Activated CD4-positive, alpha-beta T cell treated with anti-CD3 and anti-CD28 coated beads for 24 hours (primary cell): ENCODE data around the gene TAF1A.

Experiments
- DNase-seq, 2 donors: peaks; one replicate each; pipeline ENCODE4 v3.0.0-alpha.2; 2020; ENCODE audit warnings: low read depth in 2 of 2

Gene TAF1A

DNA sequence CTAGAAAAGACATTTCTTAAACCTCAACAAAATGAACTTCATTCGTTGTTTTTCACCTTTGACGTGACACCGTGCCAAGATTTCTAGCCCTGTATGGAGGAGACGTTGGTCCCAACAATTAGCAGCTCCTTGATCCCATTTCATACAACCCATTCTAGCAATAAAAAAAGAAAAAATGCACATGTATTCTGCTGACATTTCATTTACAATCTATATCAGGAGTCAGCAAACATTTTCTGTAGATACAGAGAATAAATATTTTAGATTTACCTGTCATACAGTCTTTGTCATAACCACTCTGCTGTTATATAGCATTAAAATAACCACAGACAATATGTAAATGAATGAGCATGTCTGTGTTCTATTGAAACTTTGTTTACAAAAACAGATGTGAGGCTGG is 7.0 kb upstream of the TAF1A start:
- DNase-seq, result no peak

DNA sequence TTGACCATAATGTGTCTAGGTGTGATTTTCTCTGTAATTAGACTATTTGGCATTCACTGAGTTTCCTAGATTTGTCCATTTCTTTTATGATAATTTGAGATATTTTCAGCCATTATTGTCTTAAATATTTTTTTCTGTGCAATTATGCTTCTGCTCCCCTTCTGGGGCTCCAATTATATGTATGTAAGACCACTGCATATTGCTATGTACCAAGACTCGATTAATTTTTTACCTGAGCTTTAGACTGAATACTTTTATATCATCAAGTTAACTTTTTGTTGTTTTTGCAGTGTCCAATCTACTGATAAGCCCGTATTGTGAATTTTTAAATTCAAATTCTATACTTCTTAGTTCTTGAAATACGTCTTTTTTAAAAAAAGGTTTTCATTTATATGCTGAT is 5.1 kb upstream of the TAF1A start:
- no peak for DNase-seq

DNA sequence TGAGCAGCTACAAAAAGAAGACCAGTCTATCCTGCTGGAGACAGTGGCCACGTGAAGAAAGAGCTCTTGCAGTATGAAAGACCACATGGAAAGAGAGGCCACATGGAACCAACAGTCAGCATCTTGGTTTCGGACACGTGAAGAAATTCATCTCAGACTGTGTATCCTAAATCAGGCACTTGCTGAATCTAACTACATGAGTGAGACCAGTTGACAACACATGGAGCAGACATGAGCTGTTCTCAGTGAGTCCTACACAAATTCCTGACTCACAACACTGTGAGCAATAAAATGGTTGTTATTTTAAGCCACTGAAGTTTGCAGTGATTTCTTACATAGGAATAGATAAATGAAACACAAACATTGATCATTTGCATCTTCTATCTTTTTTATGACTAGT is 2.4 kb upstream of the TAF1A start:
- no peak for DNase-seq

DNA sequence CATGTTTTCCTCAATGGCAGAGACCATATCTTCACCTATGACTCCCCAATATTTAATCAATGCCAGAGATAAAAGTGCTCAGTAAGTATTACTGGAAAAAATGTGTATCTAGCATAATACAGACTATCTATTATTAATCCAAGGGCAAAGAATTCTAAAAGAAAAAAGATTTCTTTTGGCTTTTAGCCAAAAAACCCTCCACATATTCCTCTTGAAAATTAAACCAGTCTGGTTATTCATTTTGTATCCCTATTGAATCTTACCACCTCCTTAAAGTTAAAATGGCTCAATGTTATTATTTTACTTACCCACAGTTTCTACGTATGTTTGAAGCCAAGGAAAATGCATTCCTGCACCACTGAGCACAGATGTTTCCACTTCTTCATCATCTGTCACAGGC is 1.6 kb downstream of the TAF1A start:
- no peak for DNase-seq

DNA sequence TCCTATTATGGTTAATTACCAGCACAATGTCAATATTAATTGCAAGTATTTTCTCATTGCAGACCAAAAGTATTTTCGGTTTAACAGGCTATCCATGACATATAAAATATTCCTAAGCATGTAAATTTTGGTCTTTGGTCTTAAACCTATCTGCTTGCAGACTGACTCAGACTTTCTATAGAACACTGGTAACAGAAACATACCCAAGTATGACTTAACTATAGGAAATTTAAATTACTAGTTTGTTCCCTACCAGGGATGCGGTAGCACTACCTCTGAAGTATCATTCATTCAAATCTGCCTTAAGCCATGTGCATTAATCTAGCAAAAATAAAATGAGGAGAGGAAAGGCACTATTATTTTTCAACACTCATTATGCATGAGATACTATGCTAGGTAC is 2.9 kb downstream of the TAF1A start:
- DNase-seq, result no peak

DNA sequence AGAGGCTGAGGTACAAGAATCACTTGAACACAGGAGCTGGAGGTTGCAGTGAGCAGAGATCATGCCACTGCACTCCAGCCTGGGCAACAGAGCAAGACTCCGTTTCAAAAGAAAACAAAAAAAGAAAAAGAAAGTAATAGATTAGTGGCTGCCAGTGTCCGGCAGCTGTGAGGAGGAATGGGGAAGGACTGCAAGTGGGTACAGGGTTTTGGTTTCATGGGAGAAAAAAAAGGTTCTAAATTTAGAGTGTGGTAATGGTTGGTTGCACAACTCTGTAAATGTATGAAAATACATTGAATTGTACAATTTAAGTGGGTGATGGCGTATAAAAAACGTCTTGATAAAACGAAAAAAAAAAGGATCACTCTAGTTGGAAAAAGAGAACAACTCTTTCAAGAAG is 6.7 kb downstream of the TAF1A start:
- DNase-seq, result no peak

DNA sequence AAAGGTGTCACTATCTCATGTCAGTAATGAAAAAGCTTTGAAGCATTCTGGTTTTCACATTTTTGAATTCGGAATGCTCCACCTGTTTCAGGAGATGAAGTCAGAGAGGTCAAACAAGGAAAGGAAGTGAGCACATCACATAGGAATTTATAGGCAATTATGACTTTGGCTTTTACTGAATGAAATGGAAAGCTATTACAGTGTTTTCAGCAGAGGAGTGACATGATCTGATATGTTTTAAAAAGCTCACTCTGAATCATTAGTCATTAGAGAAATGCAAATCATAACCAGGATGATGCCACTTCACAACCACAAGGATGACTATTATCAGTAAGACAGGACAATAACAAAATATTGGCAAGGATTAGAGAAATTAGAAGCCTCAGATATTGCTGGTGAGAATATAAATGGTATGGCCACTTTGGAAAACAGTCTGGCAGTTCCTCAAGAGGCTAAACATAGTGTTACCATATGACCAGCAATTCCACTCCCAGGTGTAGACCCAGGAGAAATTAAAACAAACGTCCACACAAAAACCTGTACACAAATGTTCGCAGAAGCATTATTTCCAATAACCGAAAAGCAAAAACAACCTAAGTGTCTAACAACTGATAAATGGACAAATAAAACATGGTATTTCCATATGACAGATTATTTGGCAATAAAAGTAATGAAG is 7.5 kb downstream of the TAF1A start:
- DNase-seq, result no peak

DNA sequence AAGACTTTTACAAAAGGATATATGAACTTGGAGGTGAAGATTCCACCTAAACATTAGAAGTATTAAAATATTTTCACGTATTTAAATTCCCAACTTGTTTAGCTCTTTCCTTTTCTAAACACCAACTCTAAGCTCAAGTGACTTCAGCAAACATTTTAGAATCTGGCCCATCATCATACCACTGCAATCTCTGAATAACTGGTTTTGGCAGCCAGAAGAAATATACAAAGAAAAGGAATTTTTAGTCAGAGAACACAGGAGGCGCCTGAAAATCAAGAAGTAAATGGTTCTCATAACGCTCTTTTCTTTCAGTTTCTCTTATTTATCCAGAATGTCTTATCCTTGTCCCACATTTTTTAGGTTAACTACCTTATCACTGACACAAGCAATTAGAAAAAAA is 10.4 kb downstream of the TAF1A start:
- no peak for DNase-seq

DNA sequence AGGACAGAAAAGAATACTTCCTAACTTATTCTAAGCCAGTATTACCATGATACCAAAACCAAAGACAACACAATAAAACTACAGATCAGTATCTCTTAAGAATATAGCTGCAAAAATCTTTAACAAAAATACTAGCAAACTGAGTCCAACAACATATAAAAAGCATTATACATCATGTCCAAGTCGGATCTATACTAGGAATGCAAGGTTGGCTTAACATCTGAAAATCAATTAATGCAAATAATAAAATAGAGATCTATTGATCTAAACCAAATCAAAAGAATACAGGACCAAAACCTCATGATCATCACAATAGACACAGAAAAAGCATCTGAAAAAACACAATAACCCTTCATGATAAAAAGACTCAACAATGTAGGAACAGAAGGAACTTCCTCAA is 18.9 kb downstream of the TAF1A start:
- no peak for DNase-seq

DNA sequence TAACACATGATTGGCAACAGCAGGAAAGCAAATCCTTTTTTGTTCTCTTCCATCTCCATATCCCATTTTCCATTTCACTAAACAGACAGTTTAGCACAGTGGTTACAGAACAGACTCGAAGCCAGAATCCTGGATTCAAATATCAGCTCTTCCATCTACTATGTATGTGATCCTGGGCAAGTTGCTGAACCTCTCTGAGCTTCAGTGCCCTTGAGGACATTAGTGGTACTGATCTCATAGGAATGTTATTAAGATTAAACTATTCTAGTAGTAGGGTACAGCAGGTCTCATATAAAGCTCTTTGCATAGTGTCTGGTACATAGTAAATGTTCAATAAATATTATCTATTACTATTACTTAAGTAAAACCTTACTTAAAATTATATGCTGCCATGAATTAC is 28.1 kb downstream of the TAF1A start:
- DNase-seq, result no peak

DNA sequence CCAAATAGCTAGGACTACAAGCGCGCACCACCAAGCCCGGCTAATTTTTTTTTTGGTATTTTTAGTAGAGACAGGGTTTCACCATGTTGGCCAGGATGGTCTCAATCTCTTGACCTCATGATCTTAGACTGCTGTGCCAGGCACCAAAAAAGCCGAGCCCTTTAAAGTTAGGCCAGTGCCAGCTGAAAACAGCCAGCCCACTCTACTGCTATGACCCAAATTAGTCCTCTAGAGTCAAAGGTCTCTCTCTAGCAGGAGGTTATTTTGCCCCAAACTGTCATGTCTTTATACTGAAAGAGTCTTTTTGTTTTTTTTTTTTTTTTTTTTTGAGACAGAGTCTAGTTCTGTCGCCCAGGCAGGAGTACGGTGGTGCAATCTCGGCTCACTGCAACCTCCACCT is 32.2 kb downstream of the TAF1A start:
- no peak for DNase-seq

DNA sequence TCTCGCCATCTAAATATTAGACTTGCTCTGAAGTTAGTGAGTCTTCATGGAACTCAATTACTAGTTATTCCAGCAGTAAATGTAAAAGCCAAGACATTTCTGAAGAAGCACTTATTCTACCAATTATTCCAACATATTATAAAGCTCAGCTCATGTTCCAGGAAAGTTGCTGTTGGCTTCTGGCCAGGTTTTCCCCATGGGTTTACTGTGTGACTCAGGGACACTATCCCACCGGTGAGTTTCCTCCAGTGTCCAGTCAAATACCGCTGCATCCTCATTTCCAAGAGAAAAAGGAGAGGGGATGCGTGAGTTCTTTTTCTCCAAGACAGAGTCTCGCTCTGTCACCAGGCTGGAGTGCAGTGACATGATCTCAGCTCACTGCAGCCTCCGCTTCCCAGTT is 32.6 kb downstream of the TAF1A start:
- DNase-seq, result no peak

DNA sequence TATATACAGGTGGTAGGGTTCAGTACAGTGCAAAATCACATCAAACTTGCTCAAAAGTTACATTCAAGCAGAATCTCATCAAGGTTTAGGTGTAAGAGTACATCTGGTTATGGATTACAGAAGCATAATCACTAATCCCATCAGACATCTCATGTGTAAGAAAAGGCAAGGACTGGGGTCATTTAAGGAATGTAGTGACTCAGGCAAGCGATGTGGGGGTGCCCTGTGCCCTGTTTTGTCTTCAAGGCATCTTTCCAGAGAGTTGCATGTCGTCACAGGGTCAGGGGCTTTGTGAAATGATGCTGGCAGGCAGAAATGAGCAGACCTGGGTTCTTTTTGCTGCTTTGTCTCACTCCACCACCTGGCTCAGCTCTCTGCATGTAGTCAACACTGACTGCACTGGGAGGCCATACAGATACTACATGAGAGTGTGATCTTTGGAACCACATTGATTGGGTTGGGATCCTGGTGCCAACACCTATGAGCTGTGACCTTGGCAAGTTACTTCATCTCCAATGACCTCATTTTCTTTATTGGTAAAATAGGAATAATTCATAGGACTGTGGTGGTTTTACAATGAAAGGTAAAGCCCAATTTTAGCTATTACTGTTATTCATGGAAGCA is 33.6 kb downstream of the TAF1A start:
- no peak for DNase-seq

DNA sequence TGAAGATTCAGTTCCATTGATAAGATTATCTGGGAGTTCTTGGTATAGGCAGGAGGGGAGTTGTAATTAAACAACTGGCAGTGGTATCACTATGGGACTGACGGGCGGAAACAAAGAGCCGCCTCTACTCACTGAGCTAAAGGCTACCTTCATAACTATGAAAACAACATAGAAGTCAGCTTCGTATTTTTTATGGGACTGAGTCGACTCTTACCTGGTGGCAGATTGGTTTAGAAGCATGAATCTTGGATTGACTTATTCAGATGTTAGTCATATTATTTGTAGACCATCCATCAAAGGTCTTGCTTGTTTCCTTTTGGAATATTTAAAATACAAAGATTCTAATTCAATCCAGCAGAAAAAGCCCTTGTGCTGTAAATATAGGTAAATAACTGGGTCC is 35.6 kb downstream of the TAF1A start:
- no peak for DNase-seq

DNA sequence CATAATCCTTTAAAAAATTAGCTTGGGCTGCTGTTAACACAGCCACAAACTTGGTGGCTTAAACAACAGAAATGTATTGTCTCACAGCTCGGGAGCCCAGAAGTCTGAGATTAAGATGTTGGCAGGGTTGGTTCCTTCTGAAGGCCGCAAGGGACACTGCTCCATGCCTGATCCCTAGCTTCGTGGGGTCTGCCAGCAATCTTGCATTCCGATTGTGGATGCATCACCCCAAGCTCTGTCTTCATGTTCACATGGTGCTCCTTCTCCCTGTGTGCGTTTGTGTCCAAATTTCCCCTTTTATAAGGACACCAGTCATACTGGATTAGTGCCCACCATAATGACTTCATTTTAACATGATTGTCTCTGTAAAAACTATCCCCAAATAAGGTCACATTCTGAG is 36.9 kb downstream of the TAF1A start:
- DNase-seq, result no peak

DNA sequence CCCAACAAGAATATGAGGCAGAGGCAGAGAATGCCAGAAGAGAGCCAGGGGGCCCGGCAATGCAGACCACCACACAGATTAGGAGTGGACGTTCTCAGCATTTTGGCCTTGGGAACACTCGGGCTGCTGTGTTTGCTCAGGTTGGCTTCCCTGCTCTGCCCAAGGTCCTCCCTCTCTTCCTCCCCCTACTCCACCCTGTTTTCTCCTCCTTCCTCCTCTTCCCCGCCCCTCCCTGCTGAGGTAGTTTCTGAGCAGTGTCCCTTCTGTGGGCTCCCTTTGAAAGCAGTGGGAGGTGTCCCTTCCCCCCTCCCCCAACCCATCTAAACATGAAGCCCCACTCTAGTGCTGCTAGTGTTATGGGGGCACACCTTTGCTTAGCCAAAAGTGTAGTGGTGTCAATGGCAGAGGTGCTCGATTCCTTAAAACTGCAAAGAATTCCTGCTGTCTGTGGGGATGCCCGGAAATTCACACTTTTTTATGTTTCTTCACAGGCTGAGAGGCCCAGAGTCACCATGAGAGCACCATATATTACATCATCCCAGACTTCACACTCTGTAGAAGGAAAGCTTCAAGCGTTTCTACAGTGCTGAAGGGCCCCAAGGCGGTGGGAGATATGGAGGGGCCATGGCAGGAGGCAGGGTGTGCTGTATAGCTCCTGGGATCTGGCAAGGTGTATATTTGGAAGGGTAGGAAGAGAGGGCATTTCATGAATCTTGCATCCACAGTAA is 41.6 kb downstream of the TAF1A start, which contains the start of gene HHIPL2:
TSS of gene HHIPL2 (minus strand) at position 161 of the 728 bp plus-strand sequence. CDS start at position 101, 60 bp downstream.
- DNase-seq, result no peak

DNA sequence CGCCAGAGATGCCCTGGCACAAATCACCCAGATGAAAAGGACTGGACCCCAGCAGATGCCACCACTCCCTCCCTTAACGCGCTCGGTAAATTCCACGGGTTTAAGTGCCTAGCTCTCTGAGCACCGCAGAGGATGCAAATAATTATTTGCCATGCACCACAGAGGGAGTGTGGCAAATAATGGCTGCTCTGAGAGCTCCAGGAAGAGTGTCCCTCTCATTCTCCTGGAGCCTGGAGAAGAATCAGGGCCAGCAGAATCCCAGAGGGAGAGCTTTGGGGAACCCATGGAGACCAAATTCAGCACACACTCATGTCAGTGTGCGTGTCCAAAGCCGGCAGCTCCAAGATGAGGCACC is 42.5 kb downstream of the TAF1A start:
- no peak for DNase-seq

DNA sequence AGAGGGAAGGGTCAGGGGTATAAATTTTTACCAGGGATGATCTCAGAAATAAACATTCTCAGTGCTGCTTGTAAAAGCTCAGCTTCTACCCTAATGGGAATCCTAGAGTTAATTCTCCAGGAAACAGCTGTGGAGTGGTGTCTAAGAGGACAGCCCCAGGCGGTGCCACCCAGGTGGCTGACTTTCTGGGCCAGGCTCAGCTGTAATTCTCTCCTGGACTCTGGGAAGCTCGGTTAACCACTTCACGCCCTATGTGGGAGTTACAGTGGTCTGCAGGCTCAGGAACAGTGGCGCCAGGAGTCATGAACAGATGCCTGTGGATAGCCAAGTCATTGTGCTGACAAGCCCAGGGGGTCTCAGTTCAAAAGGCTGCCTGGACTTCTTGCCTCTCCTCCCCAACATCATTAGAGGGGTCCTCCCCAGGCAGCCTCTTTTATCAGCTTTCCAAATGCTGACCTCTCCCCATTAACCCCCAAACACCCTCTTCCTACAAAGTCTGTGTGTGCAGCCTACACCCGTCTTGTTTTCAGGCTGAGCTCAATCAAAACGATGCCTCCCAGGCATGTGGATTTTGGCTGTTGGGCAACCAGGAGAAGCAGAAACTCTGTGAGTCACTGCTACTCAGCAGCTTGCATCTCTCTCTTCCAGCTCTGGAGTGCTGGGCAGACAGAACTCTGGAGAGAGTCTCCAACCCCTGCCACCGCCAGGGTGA is 43.0 kb downstream of the TAF1A start:
- DNase-seq, result no peak

DNA sequence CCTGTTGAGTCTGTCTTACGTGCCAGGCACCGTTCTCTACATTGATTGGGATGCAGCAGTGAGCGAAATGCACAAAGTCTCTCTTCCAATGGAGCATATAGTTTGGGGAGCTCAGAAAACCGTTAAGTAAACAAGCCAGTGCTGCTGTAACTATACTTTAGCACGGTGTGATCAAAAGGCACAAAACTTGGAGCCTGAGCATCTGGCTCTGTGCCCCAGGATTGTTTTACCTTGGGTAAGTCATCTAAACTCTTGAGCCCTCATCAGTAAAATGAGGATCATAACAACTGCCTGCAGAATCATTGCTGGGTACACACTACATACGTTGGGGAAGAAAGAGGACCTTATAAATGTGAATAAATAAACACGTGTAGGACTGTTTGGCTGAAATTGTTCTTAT is 43.6 kb downstream of the TAF1A start:
- DNase-seq, result no peak

DNA sequence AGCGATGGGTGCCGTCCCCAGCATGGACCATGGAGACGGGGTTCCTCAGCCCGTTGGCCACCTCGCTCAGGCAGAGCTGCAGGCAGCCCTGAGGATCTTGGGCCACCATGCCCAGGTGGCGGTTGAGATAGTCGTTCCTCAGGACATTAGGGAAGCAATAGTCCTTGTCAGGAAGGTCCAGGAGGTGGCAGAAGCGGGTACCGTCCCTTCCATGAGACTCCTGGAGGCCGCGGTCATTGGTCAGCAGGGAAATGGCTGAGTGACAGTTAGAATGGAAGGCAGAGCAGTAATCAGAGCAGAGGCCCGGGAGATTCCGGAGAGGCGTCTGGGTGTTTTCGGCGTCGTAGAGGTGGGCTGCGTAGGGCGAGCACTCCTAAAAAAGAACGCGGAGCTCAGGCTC is 45.9 kb downstream of the TAF1A start:
- no peak for DNase-seq

DNA sequence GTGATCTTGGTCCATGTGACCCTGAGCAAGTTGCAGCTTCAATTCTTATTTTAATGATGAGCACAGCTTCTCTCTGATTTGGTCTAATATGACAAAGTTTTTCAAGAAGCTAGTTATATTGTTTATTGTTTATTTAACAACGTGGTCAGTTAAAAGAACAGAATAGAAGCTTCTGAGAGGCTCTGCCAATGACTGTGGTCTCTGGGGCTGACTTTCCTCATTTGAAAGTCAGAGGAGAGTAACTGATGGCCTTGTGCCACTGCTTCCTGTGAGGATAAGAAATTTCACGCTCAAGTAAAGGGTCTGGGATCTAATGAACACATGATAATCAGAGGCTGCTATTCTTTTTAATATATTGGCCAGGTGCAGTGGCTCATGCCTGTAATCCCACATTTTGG is 49.1 kb downstream of the TAF1A start:
- DNase-seq, result no peak

DNA sequence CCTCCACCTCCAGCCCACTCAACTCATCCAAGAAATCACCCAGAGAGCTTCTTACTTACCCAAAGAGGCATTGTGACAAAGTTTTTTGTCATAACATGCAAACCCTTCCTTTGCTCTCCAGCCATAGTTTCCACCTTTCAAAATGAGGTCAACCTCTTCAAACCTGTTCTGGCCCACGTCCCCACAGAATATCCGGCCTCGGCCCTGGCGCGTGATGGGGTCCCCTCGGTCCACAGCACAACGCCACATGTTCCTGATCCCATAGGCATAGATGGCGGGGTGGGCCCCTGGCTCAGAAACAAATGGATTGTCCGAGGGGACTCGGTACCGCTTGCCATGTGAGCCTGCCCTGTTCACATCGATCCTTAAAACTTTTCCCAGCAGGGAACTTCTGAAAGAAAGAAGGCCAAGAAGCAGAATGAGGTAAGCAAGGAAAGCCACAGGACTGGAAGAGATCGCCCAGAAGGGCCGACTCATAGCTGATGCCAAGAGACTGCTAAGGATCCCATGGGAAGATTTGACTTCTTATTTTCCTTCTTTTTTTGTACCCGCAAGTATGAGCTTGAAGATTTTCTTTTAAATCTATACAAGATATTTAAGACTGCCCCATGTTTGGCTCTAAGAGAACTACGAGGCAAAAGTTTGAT is 49.7 kb downstream of the TAF1A start:
- no peak for DNase-seq
